Fibroblast of mammary gland (primary cell): ENCODE results near the gene ACBD6.

ENCODE experiments used
- DNase-seq: peaks from one replicate; pipeline ENCODE4 v3.0.0-alpha.2; 2010; ENCODE audit warnings: low read depth
- H3K4me3 ChIP-seq: 2 replicates; pipeline ENCODE4 v1.5.1; 2011; ENCODE audit warnings: low read depth, mild to moderate bottlenecking, low read length, moderate library complexity; ENCODE audit not compliant: control insufficient read depth
- CTCF ChIP-seq: conservative IDR thresholded peaks from 2 replicates; pipeline ENCODE4 v1.5.1; 2011; ENCODE audit warnings: low read depth, low read length, inconsistent platforms; ENCODE audit not compliant: control insufficient read depth, insufficient read depth

Gene ACBD6

GRCh38 chr1:180534214-180534613 is 31.8 kb upstream of the ACBD6 start:
- H3K4me3 ChIP-seq, result no peak overlapping the region
- DNase-seq, result no peak
- no peak for TF ChIP-seq CTCF

GRCh38 chr1:180533266-180533987 is 31.1 kb upstream of the ACBD6 start:
- peak; percentile 89 for TF ChIP-seq CTCF
- DNase-seq, result peak; percentile 62
- H3K4me3 ChIP-seq, result no peak overlapping the region

- no peak for TF ChIP-seq CTCF
These were observed 30.5 kb upstream of the ACBD6 start for GRCh38 chr1:180532854-180533253.

GRCh38 chr1:180530501-180530900 is 28.1 kb upstream of the ACBD6 start:
- no peak overlapping the region for H3K4me3 ChIP-seq
- peak; percentile 57 for DNase-seq
- no peak for TF ChIP-seq CTCF

More at GRCh38 chr1:180532854-180533253, 30.5 kb upstream of the ACBD6 start:
- DNase-seq, result no peak
- no peak overlapping the region for H3K4me3 ChIP-seq

GRCh38 chr1:180528868-180529470 is 26.6 kb upstream of the ACBD6 start:
- TF ChIP-seq CTCF, result no peak
- peak; percentile 35 for DNase-seq
- no peak overlapping the region for H3K4me3 ChIP-seq

GRCh38 chr1:180527101-180527669 is 24.8 kb upstream of the ACBD6 start:
- peak; percentile 48 for DNase-seq
- no peak for TF ChIP-seq CTCF
- no peak overlapping the region for H3K4me3 ChIP-seq
